ENCODE data around the gene CCDC27. TPM values are rescaled to one million over a fixed set of nuclear protein-coding genes. Genes with fewer than 3 reads are reported as not detected.
A peak's percentile ranks its signal among the peaks of the same experiment; 100 is the strongest.

The CCDC27 gene
- total and polyA plus RNA-seq, 2 of the 13 experiments (the other 11 are each of a cell fraction or from before 2014, with no cell fraction given) = not detected

GRCh38 chr1:3773572-3774275 is 21.5 kb downstream of the CCDC27 start (continued):
- TF ChIP-seq ELK4 (CRISPR knock-in tag; IDR thresholded peaks at IDR 0.05; ENCODE audit: borderline replicate concordance) (no peak), ZNF687 (CRISPR knock-in tag; IDR thresholded peaks at IDR 0.05) (peak; percentile 79), FLYWCH1 (CRISPR knock-in tag; IDR thresholded peaks at IDR 0.05) (no peak), ARID5B (CRISPR knock-in tag; IDR thresholded peaks at IDR 0.05) (no peak), PCBP1 (IDR thresholded peaks at IDR 0.05; ENCODE audit: borderline replicate concordance, low read depth, low read length) (no peak), HINFP (CRISPR knock-in tag; IDR thresholded peaks at IDR 0.05; ENCODE audit: low read depth) (no peak), ZNF44 (CRISPR knock-in tag; IDR thresholded peaks at IDR 0.05) (no peak), ZSCAN21 (CRISPR knock-in tag; IDR thresholded peaks at IDR 0.05; ENCODE audit: borderline replicate concordance) (no peak; the same call in 1 of the 2 replicates), JUND (CRISPR knock-in tag; IDR thresholded peaks at IDR 0.05) (no peak), DPF2 (CRISPR knock-in tag; IDR thresholded peaks at IDR 0.05; ENCODE audit: borderline replicate concordance, low read depth) (no peak)
